ENCODE measurements around the gene SPART.

DNA sequence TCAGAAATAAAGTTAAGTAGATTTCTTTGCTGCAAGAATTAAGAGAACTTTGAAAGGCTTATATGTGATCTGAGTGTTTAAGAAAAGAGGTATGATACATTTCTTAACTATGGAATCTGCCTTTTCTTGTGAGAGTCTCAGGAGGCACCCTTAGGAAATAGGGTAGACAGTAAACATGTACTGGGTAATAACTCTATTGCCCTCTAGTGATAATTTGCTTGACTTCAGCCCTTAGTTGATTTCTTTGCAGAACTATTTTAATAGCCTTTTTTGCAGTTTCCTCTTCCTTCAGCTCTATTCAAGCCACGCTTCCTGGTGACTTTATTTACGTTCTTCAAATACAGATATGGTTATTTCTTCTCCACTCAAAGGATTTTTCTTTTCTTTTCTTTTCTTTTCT lies 49.1 kb upstream of the SPART start:
- TF ChIP-seq EZH2 (IDR thresholded peaks at IDR 0.05) (no peak), TCF7L2 (IDR thresholded peaks at IDR 0.05; ENCODE audit: borderline replicate concordance, extremely low read depth, insufficient read depth, insufficient read length) (no peak)
- TF ChIP-seq, protein P1, sequence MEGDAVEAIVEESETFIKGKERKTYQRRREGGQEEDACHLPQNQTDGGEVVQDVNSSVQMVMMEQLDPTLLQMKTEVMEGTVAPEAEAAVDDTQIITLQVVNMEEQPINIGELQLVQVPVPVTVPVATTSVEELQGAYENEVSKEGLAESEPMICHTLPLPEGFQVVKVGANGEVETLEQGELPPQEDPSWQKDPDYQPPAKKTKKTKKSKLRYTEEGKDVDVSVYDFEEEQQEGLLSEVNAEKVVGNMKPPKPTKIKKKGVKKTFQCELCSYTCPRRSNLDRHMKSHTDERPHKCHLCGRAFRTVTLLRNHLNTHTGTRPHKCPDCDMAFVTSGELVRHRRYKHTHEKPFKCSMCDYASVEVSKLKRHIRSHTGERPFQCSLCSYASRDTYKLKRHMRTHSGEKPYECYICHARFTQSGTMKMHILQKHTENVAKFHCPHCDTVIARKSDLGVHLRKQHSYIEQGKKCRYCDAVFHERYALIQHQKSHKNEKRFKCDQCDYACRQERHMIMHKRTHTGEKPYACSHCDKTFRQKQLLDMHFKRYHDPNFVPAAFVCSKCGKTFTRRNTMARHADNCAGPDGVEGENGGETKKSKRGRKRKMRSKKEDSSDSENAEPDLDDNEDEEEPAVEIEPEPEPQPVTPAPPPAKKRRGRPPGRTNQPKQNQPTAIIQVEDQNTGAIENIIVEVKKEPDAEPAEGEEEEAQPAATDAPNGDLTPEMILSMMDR (IDR thresholded peaks at IDR 0.05 in 2 of 3, conservative IDR thresholded peaks at IDR 0.05 in 1 of 3; ENCODE audit: borderline replicate concordance in 1 of 3, insufficient read depth in 1 of 3, low read depth in 2 of 3, low read length in 2 of 3), result no peak
